Prostate gland (tissue), 2 donors: ENCODE results near the gene CRMP1. TPM values are rescaled to one million over a fixed set of nuclear protein-coding genes. Genes with fewer than 3 reads are reported as not detected.

Experiments used
- DNase-seq: peaks from one replicate; pipeline ENCODE4 v3.0.0-alpha.2; 2019; ENCODE audit warnings: low spot score
- H3K27ac ChIP-seq, 2 donors: fragments of 200-600 bp; sonication (generic); 2 replicates each; pipeline ENCODE4 v1.5.1; 2017 to 2019
- H3K27me3 ChIP-seq: fragments of 200-600 bp; sonication (generic); replicated peaks from 2 replicates; pipeline ENCODE4 v1.5.1; 2019; ENCODE audit not compliant: insufficient read depth
- H3K36me3 ChIP-seq, 2 donors: fragments of 200-600 bp; sonication (generic); 1 replicate in 1 of 2; 2 replicates in 1 of 2; pipeline versions ENCODE4 v1.5.1 to v1.8.1; 2017 to 2019
- H3K4me1 ChIP-seq: fragments of 200-600 bp; sonication (generic); replicated peaks from 2 replicates; pipeline ENCODE4 v1.5.1; 2019
- H3K4me3 ChIP-seq, 2 donors: fragments of 200-600 bp; sonication (generic); 2 replicates each; pipeline ENCODE4 v1.5.1; 2017 to 2019
- H3K9me3 ChIP-seq: fragments of 200-600 bp; sonication (generic); 2 replicates; pipeline ENCODE4 v1.5.1; 2017
- POLR2A ChIP-seq: fragments of 450-650 bp; IDR thresholded peaks from one replicate; pipeline ENCODE4 v1.6.1; 2016; ENCODE audit warnings: antibody characterized with exemption, mild to moderate bottlenecking
- POLR2AphosphoS5 ChIP-seq: sonication (generic); formaldehyde crosslinking; IDR thresholded peaks from one replicate; pipeline ENCODE4 v1.6.1; 2017; ENCODE audit warnings: antibody characterized with exemption
- WGBS: methylation state at CpG from one replicate; pipeline ENCODE4 v1.1.5; 2018; 5-methylcytosine and 5-hydroxymethylcytosine counted together
- intact Hi-C: fragments of 100-400 bp; cut with DNase I; formaldehyde crosslinking; loops from one replicate; pipeline ENCODE4 v1.14.2; 2022
- total RNA-seq, 2 donors: library from RNA; depleted of rRNA; stranded (reverse); fragments of >200 nt; gene quantifications; one replicate each; pipeline ENCODE4 v1.1.0, GENCODE V29; 2016
- TF ChIP-seq, protein P1 (sequence below), 4 experiments: fragments of 200-600 bp in 2 of 4; fragments of 450-650 bp in 2 of 4; sonication (generic) in 2 of 4; IDR thresholded peaks; 1 replicate in 3 of 4; 2 replicates in 1 of 4; pipeline ENCODE4 v1.5.1; 2016 to 2019; ENCODE audit warnings: antibody characterized with exemption in 4 of 4, mild to moderate bottlenecking in 2 of 4, moderate library complexity in 2 of 4

The CRMP1 gene
- total RNA-seq, 2 donors from 2014 or later = 1.4 to 6.0 TPM

DNA sequence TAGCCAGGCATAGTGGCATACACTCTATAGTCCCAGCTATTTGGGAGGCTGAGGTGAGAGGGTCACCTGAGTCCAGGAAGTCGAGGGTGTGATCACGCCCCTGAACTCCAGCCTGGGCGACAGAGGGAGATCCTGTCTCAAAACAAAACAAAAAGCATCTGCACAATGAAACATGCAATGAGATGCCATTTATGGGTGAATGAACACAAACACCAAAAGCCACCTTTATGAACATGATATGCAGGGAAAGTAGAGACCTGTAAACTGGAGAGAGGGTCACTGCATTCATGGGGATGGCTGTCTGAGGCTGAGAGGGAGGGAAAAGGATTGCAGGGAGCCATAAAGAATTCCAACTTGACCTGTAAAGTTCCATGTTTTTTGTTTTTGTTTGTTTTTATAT is 111.2 kb downstream of the CRMP1 start:
- Histone ChIP-seq H3K27me3 (no peaks in the 10 kb centered on the region), H3K36me3 (no peaks in the 10 kb centered on the region), H3K4me1 (no peaks in the 10 kb centered on the region), H3K9me3 (no peaks in the 10 kb centered on the region), H3K27ac (no peak overlapping the region), H3K4me3 (no peak overlapping the region)
- intact Hi-C loops = no loop called here
- 91% methylated on average over 3 of the region's 3 CpGs for WGBS
- no peak for TF ChIP-seq POLR2A
- TF ChIP-seq, protein P1, sequence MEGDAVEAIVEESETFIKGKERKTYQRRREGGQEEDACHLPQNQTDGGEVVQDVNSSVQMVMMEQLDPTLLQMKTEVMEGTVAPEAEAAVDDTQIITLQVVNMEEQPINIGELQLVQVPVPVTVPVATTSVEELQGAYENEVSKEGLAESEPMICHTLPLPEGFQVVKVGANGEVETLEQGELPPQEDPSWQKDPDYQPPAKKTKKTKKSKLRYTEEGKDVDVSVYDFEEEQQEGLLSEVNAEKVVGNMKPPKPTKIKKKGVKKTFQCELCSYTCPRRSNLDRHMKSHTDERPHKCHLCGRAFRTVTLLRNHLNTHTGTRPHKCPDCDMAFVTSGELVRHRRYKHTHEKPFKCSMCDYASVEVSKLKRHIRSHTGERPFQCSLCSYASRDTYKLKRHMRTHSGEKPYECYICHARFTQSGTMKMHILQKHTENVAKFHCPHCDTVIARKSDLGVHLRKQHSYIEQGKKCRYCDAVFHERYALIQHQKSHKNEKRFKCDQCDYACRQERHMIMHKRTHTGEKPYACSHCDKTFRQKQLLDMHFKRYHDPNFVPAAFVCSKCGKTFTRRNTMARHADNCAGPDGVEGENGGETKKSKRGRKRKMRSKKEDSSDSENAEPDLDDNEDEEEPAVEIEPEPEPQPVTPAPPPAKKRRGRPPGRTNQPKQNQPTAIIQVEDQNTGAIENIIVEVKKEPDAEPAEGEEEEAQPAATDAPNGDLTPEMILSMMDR (IDR thresholded peaks at IDR 0.05) = no peak
- TF ChIP-seq POLR2AphosphoS5 = no peak
- DNase-seq = no peak

DNA sequence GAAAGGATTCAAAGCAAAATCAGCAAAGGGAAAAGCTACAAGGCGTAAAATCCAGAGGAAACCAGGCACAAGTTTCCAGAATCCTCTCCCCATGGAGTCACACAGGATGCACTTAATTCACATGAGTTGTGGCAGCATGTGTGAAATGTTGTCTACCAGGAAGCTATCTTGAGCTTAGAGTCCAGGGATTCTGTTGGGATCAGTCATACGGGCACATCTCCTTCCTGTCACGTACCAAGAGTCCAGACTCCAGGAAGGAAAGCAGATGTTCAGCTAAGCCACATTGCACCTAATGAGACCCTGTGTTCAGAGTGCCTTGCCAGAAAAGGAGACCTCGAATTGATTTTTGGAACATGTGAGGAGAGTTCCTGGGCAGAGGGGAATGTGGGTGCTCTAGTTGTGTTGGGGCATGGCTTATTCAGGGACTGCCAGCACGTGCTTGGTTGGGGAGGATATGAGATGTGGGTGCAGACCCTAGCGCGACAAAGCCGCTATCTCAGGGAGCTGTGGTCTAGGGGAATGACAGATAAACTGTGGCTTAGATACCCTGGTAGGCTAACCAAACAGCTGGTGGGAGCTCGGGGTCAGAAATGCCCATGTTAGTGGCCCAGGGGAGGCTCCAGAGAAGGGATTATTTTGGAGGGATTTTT is 111.9 kb downstream of the CRMP1 start:
- 91% methylated on average over 9 of the region's 9 CpGs for WGBS
- Histone ChIP-seq H3K9me3 (no peaks in the 10 kb centered on the region), H3K36me3 (no peaks in the 10 kb centered on the region), H3K4me3 (no peak overlapping the region), H3K27ac (no peak overlapping the region), H3K4me1 (no peaks in the 10 kb centered on the region), H3K27me3 (no peaks in the 10 kb centered on the region)
- DNase-seq = no peak
- TF ChIP-seq, protein P1 (IDR thresholded peaks at IDR 0.05) = no peak
- TF ChIP-seq POLR2AphosphoS5 (no peak), POLR2A (no peak)
- intact Hi-C loops = no loop called here

DNA sequence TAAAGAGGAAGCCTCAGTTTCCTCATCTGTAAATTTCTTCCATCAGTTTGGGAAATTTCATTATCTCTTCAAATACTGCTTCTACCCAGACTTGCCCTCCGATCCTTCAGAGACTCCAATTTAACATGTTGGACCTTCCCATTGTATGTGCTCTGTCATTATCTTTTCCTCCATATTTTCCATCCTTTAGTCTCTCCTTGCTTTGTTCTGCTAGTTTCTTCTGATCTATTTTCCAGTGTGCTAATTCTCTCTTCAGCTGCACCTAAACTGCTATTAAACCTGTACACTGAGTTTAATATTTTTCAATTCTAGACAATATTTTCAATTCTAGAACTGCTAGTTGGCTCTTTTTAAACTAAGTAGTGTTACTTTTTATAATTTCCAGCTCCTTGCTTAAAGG is 116.4 kb downstream of the CRMP1 start:
- Histone ChIP-seq H3K4me1 (no peaks in the 10 kb centered on the region), H3K27me3 (no peaks in the 10 kb centered on the region), H3K27ac (no peak overlapping the region), H3K4me3 (no peak overlapping the region), H3K36me3 (no peaks in the 10 kb centered on the region), H3K9me3 (no peaks in the 10 kb centered on the region)
- TF ChIP-seq POLR2AphosphoS5 (no peak), POLR2A (no peak)
- TF ChIP-seq, protein P1 (IDR thresholded peaks at IDR 0.05) = no peak
- DNase-seq = no peak
- WGBS = 100% methylated on average over 1 of the region's 1 CpG
- intact Hi-C loops = no loop called here

DNA sequence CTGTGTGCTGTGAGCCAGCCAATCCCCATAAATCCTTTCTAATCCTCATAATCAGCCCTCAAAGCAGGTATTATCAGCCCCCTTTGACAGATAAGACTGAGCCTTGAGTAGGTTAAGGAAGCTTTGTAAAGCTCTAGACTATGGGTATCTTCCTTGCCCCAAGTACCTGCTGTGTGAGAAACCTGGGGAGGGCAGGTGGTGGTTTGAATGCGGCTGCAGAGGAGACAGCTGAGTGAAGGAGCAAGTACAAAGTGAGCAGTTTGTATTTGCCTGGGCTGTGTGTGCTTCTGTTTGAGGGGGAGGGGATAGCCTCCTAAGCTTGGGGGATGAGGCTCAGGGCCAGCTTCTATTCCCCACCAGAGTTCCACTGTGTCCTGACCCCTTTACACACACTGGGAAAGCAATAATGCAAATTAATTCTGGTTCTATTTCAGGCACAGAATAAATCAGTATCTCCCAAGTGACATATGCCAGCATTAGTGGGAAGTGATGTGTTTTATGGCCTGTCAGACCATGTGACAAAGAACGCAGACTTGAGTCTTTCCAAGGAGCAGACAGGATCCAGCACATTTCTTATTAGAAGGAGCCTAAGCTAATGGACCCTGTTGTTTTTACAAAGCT is 118.4 kb downstream of the CRMP1 start:
- Histone ChIP-seq H3K27me3 (no peaks in the 10 kb centered on the region), H3K27ac (no peak overlapping the region), H3K4me3 (no peak overlapping the region), H3K36me3 (no peaks in the 10 kb centered on the region), H3K4me1 (no peaks in the 10 kb centered on the region), H3K9me3 (no peaks in the 10 kb centered on the region)
- intact Hi-C loops = no loop called here
- 68% methylated on average over 2 of the region's 2 CpGs for WGBS
- TF ChIP-seq POLR2A (no peak), POLR2AphosphoS5 (no peak)
- TF ChIP-seq, protein P1 (IDR thresholded peaks at IDR 0.05) = no peak
- DNase-seq = no peak

DNA sequence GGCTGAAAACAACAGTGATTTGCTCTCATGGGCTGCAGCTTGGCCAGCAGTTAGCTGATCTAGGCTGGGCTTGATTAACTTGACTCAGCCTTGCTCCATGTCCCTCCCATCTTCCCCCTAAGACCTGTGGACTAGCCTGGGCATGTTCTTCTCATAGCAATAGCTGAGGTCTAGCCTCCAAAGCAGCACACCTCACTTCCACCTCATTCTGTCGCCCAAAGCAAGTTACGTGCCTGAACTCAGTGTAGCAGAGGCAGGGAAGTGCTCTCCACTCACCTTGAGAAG is 119.7 kb downstream of the CRMP1 start:
- intact Hi-C loops = no loop called here
- TF ChIP-seq POLR2AphosphoS5 = no peak
- no peak for TF ChIP-seq POLR2A
- TF ChIP-seq, protein P1 (IDR thresholded peaks at IDR 0.05) = no peak
- H3K27ac ChIP-seq = no peak overlapping the region
- DNase-seq = no peak
- WGBS = 77% methylated on average over 2 of the region's 2 CpGs
- H3K27me3 ChIP-seq = no peaks in the 10 kb centered on the region
- H3K4me1 ChIP-seq = no peaks in the 10 kb centered on the region
- no peak overlapping the region for H3K4me3 ChIP-seq
- no peaks in the 10 kb centered on the region for H3K9me3 ChIP-seq
- H3K36me3 ChIP-seq = no peaks in the 10 kb centered on the region
